ENCODE measurements around the gene THBS2. TPM values are rescaled to one million over a fixed set of nuclear protein-coding genes. Genes with fewer than 3 reads are reported as not detected.
A peak's percentile ranks its signal among the peaks of the same experiment; 100 is the strongest.

THBS2 gene
- total RNA-seq, 1 donor from 2014 or later = 104 TPM

GRCh38 chr6:169220068-169220964 lies 33.3 kb downstream of the THBS2 start:
- ATAC-seq (peak; percentile 43), DNase-seq (ENCODE audit: low spot score) (peak; percentile 56)
- intact Hi-C loops (cut with DNase I) = no loop called here

DNA sequence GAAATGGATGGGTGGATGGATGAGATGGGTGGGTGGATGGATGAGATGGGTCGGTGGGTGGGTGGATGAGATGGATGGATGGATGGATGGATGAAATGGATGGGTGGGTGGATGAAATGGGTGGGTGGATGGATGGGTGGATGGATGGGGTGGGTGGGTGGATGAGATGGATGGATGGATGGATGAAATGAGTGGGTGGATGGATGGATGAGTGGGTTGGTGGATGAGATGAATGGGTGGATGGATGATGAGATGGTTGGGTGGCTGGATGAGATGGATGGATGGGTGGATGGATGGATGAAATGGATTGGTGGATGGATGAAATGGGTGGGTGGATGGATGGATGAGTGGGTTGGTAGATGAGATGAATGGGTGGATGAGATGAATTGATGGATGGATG lies 35.7 kb downstream of the THBS2 start:
- no peak for DNase-seq (ENCODE audit: low spot score)
- no peak for ATAC-seq
- intact Hi-C loops (cut with DNase I) = no loop called here

DNA sequence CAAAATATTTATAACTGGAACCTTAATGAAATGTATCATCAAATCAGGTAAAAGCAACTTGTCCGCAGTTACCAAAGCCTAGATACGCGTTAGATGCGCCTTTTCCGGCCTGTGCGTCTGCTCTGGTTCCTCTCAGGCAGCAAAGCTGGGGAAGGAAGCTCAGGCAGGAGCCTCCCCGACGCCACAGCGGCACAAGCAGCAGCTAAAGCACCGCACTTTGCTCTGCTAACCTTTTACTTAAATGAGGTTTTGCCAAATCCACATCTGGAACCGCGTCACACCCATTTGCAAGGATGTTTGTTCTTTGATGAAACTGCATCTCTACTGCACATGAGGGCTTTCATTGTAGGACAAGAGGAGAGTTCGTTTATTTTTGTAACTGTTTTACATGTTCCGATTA lies 36.8 kb downstream of the THBS2 start:
- DNase-seq (ENCODE audit: low spot score) = peak; percentile 58
- intact Hi-C loops (cut with DNase I) = no loop called here

DNA sequence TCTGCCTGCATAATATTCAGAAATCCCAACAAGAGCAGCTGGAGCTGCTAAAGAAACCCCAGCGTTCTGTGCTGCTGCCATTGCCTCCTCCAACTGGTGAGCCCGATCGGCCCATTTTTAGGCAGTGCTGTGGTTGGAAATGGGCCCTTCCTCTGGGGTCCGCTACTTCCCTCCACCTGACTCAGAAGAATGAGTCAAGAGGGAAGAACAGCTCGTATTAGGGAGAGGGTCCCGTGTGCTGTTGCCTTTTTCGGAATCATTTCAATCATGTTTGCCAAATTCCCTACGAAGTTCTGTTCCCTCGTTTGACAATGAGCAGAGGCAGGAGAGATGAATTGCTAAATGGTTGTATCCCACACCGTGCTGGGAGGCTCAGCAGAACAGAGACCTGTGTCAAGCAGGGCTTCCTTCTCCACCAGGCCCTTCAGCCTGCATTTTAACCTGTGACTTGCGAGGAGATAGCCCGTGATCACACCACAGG lies 38.4 kb downstream of the THBS2 start:
- DNase-seq (ENCODE audit: low spot score) = peak; percentile 54
- ATAC-seq = peak; percentile 7
- intact Hi-C loops (cut with DNase I) = no loop called here

More for the DNA sequence above, 36.8 kb downstream of the THBS2 start:
- ATAC-seq = no peak

GRCh38 chr6:169214789-169215188 lies 38.9 kb downstream of the THBS2 start:
- ATAC-seq (peak; percentile 84), DNase-seq (ENCODE audit: low spot score) (peak; percentile 62)
- intact Hi-C loops (cut with DNase I) = loop anchor here (5.0 kb wide), 1 partner anchor 148 kb away; no protein-coding TSS in a partner anchor

GRCh38 chr6:169213814-169214520 lies 39.7 kb downstream of the THBS2 start:
- peak; percentile 11 for ATAC-seq
- intact Hi-C loops (cut with DNase I) = loop anchor here (5.0 kb wide), 1 partner anchor 148 kb away; no protein-coding TSS in a partner anchor
- DNase-seq (ENCODE audit: low spot score) = peak; percentile 73

DNA sequence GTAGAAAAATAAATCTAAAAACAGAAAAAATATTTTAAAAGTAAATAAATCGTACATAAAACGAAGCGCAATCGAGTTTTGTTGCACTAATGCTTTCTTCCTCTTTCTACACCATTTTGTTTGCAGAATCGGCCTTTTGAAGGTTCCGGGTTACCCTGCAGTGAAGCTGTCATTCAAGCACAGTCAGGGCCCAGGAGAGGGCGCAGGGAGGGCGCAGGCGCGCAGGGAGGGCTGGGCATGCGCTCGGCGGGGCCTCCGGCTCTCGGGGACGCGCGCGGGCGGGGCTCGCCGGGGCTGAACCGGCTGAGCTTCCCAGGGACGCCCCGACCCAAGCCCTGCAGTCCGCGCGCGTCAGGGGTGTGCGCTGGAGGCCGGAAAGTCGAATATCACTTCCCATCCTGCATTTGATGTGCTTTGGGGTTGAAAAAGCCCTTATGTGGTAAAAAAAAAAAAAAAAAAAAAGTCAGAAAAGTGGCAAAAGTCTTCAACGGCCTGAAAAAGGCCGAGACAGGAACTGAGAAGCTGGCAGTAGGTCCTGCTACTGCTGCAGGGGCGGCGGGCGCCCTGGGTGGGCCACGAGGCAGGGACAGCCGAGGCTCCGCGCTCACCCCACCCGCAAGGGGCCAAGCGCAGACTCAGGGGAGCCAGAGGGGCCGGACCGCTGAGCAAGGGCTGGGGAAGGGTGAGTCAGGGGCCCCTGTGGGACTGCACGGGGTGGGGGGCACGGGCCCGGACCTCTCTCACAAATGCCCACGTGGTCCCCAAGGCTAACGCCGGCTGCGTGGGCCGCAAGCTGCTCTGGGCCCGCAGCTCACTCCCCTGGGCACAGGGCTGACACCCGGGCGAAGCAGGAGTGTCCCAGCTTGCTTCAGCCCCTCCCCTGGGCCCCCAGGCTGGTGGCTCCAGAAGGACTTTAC lies 40.5 kb downstream of the THBS2 start:
- peak; percentile 94 for ATAC-seq
- intact Hi-C loops (cut with DNase I) = loop anchor here (5.0 kb wide), 1 partner anchor 149 kb away; no protein-coding TSS in a partner anchor
- peak; percentile 95 for DNase-seq (ENCODE audit: low spot score)

DNA sequence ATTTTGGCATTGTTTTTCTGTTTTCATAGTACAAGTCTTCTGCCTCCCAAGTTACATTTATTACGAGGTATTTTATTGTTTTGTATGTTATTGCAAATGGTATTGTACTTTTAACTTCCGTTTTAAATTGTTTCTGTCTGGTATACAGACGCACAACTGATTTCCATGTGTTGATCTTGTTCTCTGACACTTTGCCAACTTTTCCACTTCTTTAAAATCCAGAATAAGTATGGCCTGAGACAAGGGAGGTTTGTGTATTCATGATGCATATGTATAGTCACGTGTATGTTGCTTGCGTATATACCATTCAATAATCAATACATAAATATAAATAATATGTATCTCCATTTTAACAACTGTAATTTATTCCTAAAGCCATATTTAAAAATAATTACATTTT lies 41.2 kb downstream of the THBS2 start:
- no peak for DNase-seq (ENCODE audit: low spot score)
- intact Hi-C loops (cut with DNase I) = loop anchor here (5.0 kb wide), 1 partner anchor 150 kb away; no protein-coding TSS in a partner anchor
- ATAC-seq = no peak

- intact Hi-C loops (cut with DNase I) = loop anchor here (5.0 kb wide), 1 partner anchor 150 kb away; no protein-coding TSS in a partner anchor
- DNase-seq (ENCODE audit: low spot score) (no peak), ATAC-seq (no peak)
Observed at GRCh38 chr6:169211881-169212280, 41.8 kb downstream of the THBS2 start.

GRCh38 chr6:169210611-169211010 lies 43.0 kb downstream of the THBS2 start:
- ATAC-seq (no peak), DNase-seq (ENCODE audit: low spot score) (no peak)
- intact Hi-C loops (cut with DNase I) = loop anchor here (5.0 kb wide), 1 partner anchor 152 kb away; no protein-coding TSS in a partner anchor

DNA sequence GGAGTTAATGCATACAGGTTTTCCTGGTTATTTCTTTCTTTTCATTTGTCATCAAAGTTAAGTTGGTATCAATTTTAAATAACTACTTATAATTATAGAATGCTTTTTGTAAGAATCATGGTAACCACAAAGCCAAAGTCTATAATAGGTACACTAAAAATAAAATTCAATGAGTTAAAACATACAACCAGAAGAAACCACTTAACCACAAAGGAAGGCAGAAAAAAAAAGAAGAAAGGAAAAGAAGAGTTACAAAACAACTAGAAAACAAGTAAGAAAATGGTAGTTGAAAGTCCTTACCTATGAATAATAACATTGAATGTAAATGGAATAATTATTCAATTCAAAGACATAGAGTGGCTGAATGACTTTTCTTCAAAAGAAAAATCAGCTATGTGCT lies 45.6 kb downstream of the THBS2 start:
- ATAC-seq = no peak
- DNase-seq (ENCODE audit: low spot score) = no peak
- intact Hi-C loops (cut with DNase I) = no loop called here

DNA sequence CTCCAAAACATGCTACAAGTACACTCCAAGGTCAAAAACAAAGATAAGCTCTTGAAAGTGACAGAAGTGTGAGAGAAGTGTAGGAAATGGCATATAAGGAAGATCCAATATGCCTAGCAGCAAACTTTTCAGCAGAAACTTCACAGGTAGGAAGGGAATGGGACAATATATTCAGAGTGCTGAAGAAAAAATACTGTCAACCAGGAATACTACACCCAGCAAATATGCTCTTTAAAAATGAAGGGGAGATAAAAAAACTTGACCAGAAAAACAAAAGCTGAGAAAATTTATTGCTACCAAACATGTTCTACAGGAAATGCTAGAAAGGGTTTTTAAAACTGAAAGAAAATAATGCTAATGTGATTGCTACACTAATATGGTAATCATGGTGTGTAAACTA lies 46.2 kb downstream of the THBS2 start:
- intact Hi-C loops (cut with DNase I) = no loop called here
- ATAC-seq (no peak), DNase-seq (ENCODE audit: low spot score) (no peak)

DNA sequence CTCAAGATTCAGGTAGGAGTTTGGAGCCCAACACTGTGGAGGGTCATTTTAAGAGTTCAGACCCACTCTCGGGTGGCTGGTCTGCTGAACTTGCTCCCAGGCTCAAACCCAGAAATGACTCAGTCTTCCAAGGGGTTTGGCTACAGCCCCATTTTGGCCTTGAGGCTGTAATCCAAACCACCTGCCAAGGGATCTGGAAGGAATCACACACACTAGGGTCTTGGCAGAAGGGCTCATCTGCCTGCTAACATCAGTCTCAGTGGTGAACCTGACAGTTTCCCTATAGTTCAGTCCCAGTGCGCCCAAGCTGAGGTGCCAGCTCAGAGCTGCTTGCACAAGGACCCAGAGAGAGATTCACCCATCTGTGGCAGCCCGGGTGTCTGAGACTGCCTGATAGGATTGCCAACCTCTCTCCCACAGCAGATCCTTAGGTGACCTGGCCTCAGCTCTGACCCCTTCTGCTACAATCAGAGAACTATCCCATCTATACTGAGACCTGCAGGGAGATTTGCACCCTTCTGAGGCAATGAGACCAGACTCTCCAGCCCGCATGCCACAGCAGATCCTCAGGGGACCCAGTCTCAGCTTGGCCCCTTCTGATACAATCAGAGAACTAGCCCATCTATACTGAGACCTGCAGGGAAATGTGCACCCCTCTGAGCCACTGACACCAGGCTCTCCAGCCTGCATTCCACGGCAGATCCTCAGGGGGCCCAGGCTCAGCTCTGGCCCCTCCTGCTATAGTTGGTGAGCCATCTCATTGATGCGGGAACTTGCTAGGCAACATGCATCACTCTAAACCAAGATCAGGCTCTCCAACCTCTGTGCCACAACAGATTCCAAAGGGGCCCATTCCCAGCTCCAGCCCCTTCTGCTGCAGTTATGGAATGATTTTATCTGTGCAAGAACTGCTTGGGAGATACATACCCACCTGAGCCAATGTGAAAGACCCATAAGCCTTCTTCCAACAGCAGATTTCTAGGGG lies 48.2 kb downstream of the THBS2 start:
- peak; percentile 70 for ATAC-seq
- intact Hi-C loops (cut with DNase I) = no loop called here
- no peak for DNase-seq (ENCODE audit: low spot score)

- intact Hi-C loops (cut with DNase I) = no loop called here
- ATAC-seq (no peak), DNase-seq (ENCODE audit: low spot score) (no peak)
Observed at GRCh38 chr6:169204167-169204566, 49.5 kb downstream of the THBS2 start.

DNA sequence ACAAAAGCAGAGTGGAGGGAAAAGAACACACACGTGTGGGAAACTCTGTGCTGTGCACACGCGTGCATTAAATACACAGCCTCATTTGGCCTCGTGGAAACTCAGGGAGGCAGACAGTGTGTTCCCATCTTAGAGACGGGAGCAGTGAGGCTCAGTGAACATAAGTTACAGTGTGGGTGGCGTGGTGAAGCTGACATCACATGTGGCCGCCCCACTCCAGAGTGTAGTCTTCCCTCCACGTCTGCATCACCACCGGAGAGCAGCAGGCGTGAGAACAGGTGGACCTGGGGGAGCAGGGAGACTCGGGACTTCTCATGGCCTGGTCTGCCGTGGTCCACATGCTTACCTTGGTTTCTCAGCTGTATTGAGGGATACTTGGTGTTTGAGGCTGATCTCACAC lies 51.7 kb downstream of the THBS2 start:
- DNase-seq (ENCODE audit: low spot score) (no peak), ATAC-seq (no peak)
- intact Hi-C loops (cut with DNase I) = no loop called here

GRCh38 chr6:169200893-169201514 lies 52.6 kb downstream of the THBS2 start:
- ATAC-seq (no peak), DNase-seq (ENCODE audit: low spot score) (no peak)
- intact Hi-C loops (cut with DNase I) = no loop called here

Measured in sciatic nerve (tissue), 2 donors.